DOHH2 (cell line): Measurements from ENCODE around the gene TCF19.

Experiments used
- EZH2phosphoT487 ChIP-seq: fragments of 200-600 bp; sonication (generic); IDR thresholded peaks from 2 replicates; pipeline ENCODE4 v1.6.1; 2017; ENCODE audit warnings: borderline replicate concordance, mild to moderate bottlenecking, antibody characterized with exemption, low read length, moderate library complexity, mixed read lengths
- TF ChIP-seq, protein P1 (sequence below): fragments of 200-600 bp; sonication (generic); IDR thresholded peaks from one replicate; pipeline ENCODE4 v1.5.1; 2014; ENCODE audit warnings: antibody characterized with exemption, mild to moderate bottlenecking, low read depth, low read length; ENCODE audit not compliant: poor library complexity, severe bottlenecking

GRCh38 chr6:31140643-31141042 lies 17.7 kb upstream of the TCF19 start:
- TF ChIP-seq, protein P1, sequence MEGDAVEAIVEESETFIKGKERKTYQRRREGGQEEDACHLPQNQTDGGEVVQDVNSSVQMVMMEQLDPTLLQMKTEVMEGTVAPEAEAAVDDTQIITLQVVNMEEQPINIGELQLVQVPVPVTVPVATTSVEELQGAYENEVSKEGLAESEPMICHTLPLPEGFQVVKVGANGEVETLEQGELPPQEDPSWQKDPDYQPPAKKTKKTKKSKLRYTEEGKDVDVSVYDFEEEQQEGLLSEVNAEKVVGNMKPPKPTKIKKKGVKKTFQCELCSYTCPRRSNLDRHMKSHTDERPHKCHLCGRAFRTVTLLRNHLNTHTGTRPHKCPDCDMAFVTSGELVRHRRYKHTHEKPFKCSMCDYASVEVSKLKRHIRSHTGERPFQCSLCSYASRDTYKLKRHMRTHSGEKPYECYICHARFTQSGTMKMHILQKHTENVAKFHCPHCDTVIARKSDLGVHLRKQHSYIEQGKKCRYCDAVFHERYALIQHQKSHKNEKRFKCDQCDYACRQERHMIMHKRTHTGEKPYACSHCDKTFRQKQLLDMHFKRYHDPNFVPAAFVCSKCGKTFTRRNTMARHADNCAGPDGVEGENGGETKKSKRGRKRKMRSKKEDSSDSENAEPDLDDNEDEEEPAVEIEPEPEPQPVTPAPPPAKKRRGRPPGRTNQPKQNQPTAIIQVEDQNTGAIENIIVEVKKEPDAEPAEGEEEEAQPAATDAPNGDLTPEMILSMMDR: no peak
- TF ChIP-seq EZH2phosphoT487: no peak
